Measurements from ENCODE around the gene ATP9B.

ATP9B gene

GRCh38 chr18:79095216-79095615, 26.0 kb downstream of the ATP9B start:
- peaks cover 5% of the 10 kb centered on the region; the same call in 1 of the 2 replicates for H3K36me3 ChIP-seq (ENCODE audit: insufficient read depth, low read length)
- H4K20me1 ChIP-seq (ENCODE audit: insufficient read depth, low read length, poor library complexity, severe bottlenecking): peaks cover 2% of the 10 kb centered on the region
- no peak overlapping the region for H3K9ac ChIP-seq (ENCODE audit: low read depth, low read length, poor library complexity, severe bottlenecking)
- TF ChIP-seq EZH2phosphoT487 (IDR thresholded peaks at IDR 0.05; ENCODE audit: borderline replicate concordance) (no peak), CTCF (conservative IDR thresholded peaks at IDR 0.05; ENCODE audit: low read length) (no peak)
- peaks cover 5% of the 10 kb centered on the region for H3K4me1 ChIP-seq (ENCODE audit: insufficient read depth, low read length, poor library complexity, severe bottlenecking)
- no peaks in the 10 kb centered on the region for H3K9me2 ChIP-seq (replicated peaks; ENCODE audit: low read depth, low read length)
- H3K4me2 ChIP-seq (ENCODE audit: low read depth, low read length, poor library complexity, severe bottlenecking): no peak overlapping the region
- H3K27me3 ChIP-seq (ENCODE audit: insufficient read depth, low read length, poor library complexity, severe bottlenecking): no peaks in the 10 kb centered on the region
- peaks cover 38% of the 10 kb centered on the region for H3K79me2 ChIP-seq (ENCODE audit: insufficient read depth, low read length)
- H3K9me3 ChIP-seq (ENCODE audit: insufficient read depth, low read depth, low read length): no peaks in the 10 kb centered on the region
- H2AFZ ChIP-seq (ENCODE audit: low read length): no peak overlapping the region
- no peaks in the 10 kb centered on the region for H3F3A ChIP-seq (ENCODE audit: low read depth)
- no peak overlapping the region for H3K4me3 ChIP-seq (ENCODE audit: low read length, poor library complexity, severe bottlenecking)

GRCh38 chr18:79100944-79101343, 31.8 kb downstream of the ATP9B start:
- H3K36me3 ChIP-seq (ENCODE audit: insufficient read depth, low read length): peaks cover 5% of the 10 kb centered on the region; the same call in 1 of the 2 replicates
- no peak overlapping the region for H2AFZ ChIP-seq (ENCODE audit: low read length)
- no peak overlapping the region for H3K9ac ChIP-seq (ENCODE audit: low read depth, low read length, poor library complexity, severe bottlenecking)
- no peaks in the 10 kb centered on the region for H3K27me3 ChIP-seq (ENCODE audit: insufficient read depth, low read length, poor library complexity, severe bottlenecking)
- H3K4me2 ChIP-seq (ENCODE audit: low read depth, low read length, poor library complexity, severe bottlenecking): no peak overlapping the region
- TF ChIP-seq CTCF (conservative IDR thresholded peaks at IDR 0.05; ENCODE audit: low read length) (no peak), EZH2phosphoT487 (IDR thresholded peaks at IDR 0.05; ENCODE audit: borderline replicate concordance) (no peak)
- no peaks in the 10 kb centered on the region for H3K9me3 ChIP-seq (ENCODE audit: insufficient read depth, low read depth, low read length)
- H3K9me2 ChIP-seq (replicated peaks; ENCODE audit: low read depth, low read length): no peaks in the 10 kb centered on the region
- H4K20me1 ChIP-seq (ENCODE audit: insufficient read depth, low read length, poor library complexity, severe bottlenecking): no peaks in the 10 kb centered on the region
- peaks cover 4% of the 10 kb centered on the region for H3K4me1 ChIP-seq (ENCODE audit: insufficient read depth, low read length, poor library complexity, severe bottlenecking)
- no peak overlapping the region for H3K4me3 ChIP-seq (ENCODE audit: low read length, poor library complexity, severe bottlenecking)
- no peaks in the 10 kb centered on the region for H3F3A ChIP-seq (ENCODE audit: low read depth)
- H3K79me2 ChIP-seq (ENCODE audit: insufficient read depth, low read length): peaks cover 20% of the 10 kb centered on the region; the same call in 1 of the 2 replicates

GRCh38 chr18:79102886-79103285, 33.7 kb downstream of the ATP9B start:
- Histone ChIP-seq H3K9me2 (replicated peaks; ENCODE audit: low read depth, low read length) (no peaks in the 10 kb centered on the region), H3K4me3 (ENCODE audit: low read length, poor library complexity, severe bottlenecking) (no peak overlapping the region), H3K9ac (ENCODE audit: low read depth, low read length, poor library complexity, severe bottlenecking) (no peak overlapping the region), H3K36me3 (ENCODE audit: insufficient read depth, low read length) (peaks cover 5% of the 10 kb centered on the region; the same call in 1 of the 2 replicates), H3K79me2 (ENCODE audit: insufficient read depth, low read length) (peaks cover 23% of the 10 kb centered on the region; the same call in 1 of the 2 replicates), H3K27me3 (ENCODE audit: insufficient read depth, low read length, poor library complexity, severe bottlenecking) (no peaks in the 10 kb centered on the region), H3K4me2 (ENCODE audit: low read depth, low read length, poor library complexity, severe bottlenecking) (no peak overlapping the region), H3F3A (ENCODE audit: low read depth) (no peaks in the 10 kb centered on the region), H3K9me3 (ENCODE audit: insufficient read depth, low read depth, low read length) (no peaks in the 10 kb centered on the region), H3K4me1 (ENCODE audit: insufficient read depth, low read length, poor library complexity, severe bottlenecking) (peaks cover 4% of the 10 kb centered on the region), H2AFZ (ENCODE audit: low read length) (no peak overlapping the region), H4K20me1 (ENCODE audit: insufficient read depth, low read length, poor library complexity, severe bottlenecking) (no peaks in the 10 kb centered on the region)
- TF ChIP-seq EZH2phosphoT487 (IDR thresholded peaks at IDR 0.05; ENCODE audit: borderline replicate concordance) (no peak), CTCF (conservative IDR thresholded peaks at IDR 0.05; ENCODE audit: low read length) (no peak)

Data from Loucy (cell line).